DND-41 (cell line): ENCODE measurements around the gene METTL25B.

Experiments used
- ATAC-seq: fragments of 200-7000 bp; cut with Tn5 transposase; 3 replicates; pipeline ENCODE4 v1.9.1; 2021; ENCODE audit warnings: low read depth; ENCODE audit not compliant: insufficient read depth
- DNase-seq: peaks from one replicate; pipeline ENCODE4 v3.0.0-alpha.2; 2020
- H2AFZ ChIP-seq: 2 replicates; pipeline ENCODE4 v1.6.0; 2012; ENCODE audit warnings: low read depth, low read length
- H3K27ac ChIP-seq: 2 replicates; pipeline ENCODE4 v1.5.1; 2012; ENCODE audit warnings: low read length, inconsistent platforms
- H3K27me3 ChIP-seq: fragments of 200-600 bp; sonication (generic); 2 replicates; pipeline ENCODE4 v1.6.0; 2012; ENCODE audit warnings: low read length, mild to moderate bottlenecking, inconsistent platforms; ENCODE audit not compliant: insufficient read depth, poor library complexity
- H3K36me3 ChIP-seq: 2 replicates; pipeline ENCODE4 v1.5.1; 2012; ENCODE audit warnings: low read length, inconsistent platforms; ENCODE audit not compliant: insufficient read depth
- H3K4me1 ChIP-seq: 2 replicates; pipeline ENCODE4 v1.5.1; 2012; ENCODE audit warnings: mild to moderate bottlenecking, low read length; ENCODE audit not compliant: insufficient read depth
- H3K4me2 ChIP-seq: 2 replicates; pipeline ENCODE4 v1.6.0; 2012; ENCODE audit warnings: mild to moderate bottlenecking, moderate library complexity, low read length, inconsistent platforms; ENCODE audit not compliant: insufficient read depth
- H3K4me3 ChIP-seq, 2 experiments: fragments of 200-600 bp in 1 of 2; shearing (Covaris generic) in 1 of 2; 2 replicates each; pipeline ENCODE4 v1.5.1; 2012 to 2016; ENCODE audit warnings: inconsistent platforms in 2 of 2, low read length in 2 of 2, mild to moderate bottlenecking in 2 of 2, low read depth in 1 of 2, moderate library complexity in 1 of 2
- H3K79me2 ChIP-seq: 2 replicates; pipeline ENCODE4 v1.6.0; 2012; ENCODE audit warnings: low read length, inconsistent platforms; ENCODE audit not compliant: insufficient read depth
- H3K9ac ChIP-seq: 2 replicates; pipeline ENCODE4 v1.6.0; 2012; ENCODE audit warnings: low read depth, mild to moderate bottlenecking, inconsistent platforms, low read length, moderate library complexity
- H3K9me3 ChIP-seq: 2 replicates; pipeline ENCODE4 v1.5.1; 2012; ENCODE audit warnings: low read length, moderate library complexity, mild to moderate bottlenecking, inconsistent platforms; ENCODE audit not compliant: insufficient read depth, severe bottlenecking
- H4K20me1 ChIP-seq: 2 replicates; pipeline ENCODE4 v1.6.0; 2012; ENCODE audit warnings: low read length; ENCODE audit not compliant: insufficient read depth
- EZH2 ChIP-seq: IDR thresholded peaks from 3 replicates; pipeline ENCODE4 v1.6.1; 2012; ENCODE audit warnings: borderline replicate concordance, low read depth, mild to moderate bottlenecking, moderate library complexity, low read length, inconsistent platforms; ENCODE audit not compliant: severe bottlenecking
- TF ChIP-seq, protein P1 (sequence below): IDR thresholded peaks from 2 replicates; pipeline ENCODE4 v1.5.1; 2012; ENCODE audit warnings: borderline replicate concordance, low read length, moderate library complexity, mild to moderate bottlenecking; ENCODE audit not compliant: poor library complexity, severe bottlenecking; ENCODE audit errors: extremely low read depth

METTL25B gene

DNA sequence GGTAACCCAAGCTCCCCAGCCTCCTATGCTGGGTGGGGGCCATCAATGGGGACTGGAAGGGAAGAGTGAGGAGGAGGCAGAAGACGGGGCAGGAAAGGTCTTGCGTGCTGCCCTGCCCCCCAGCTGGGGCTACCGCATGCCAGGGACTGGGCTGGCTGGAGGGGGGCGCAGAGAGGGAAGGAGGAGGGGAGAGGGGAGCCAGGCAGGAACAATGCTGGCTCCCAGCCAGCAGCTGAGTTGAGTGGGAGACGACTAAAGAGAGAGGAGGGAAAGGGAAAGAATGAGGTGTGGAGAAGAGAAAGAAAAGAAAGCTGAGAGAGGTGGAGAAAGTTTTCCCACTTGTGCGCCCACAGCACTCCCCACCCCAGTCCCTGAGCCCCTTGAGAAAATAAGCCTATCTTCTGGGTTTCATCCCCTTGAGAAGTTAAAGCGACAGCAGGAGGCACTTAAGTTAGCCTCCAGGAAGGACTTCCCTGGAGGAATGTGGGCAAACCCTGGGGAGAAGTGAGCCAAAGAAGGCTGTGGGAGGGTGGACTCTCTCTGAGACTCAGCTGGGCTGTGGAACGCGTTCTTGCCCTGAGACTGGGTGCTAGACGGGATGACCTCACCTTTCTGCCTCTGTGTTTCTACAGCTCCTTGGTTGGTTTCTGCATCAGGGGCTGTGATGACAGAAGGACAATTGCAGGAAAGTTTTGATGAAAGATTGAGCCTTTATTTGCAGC lies 38.2 kb upstream of the METTL25B start:
- Histone ChIP-seq H4K20me1 (peaks cover 19% of the 10 kb centered on the region), H3K36me3 (no peaks in the 10 kb centered on the region), H3K9me3 (no peaks in the 10 kb centered on the region), H2AFZ (no peak overlapping the region), H3K4me1 (peaks cover 14% of the 10 kb centered on the region), H3K4me2 (no peak overlapping the region), H3K4me3 (no peak overlapping the region), H3K9ac (no peak overlapping the region), H3K79me2 (no peaks in the 10 kb centered on the region), H3K27me3 (peaks cover 47% of the 10 kb centered on the region), H3K27ac (no peak overlapping the region)
- DNase-seq = no peak
- TF ChIP-seq, protein P1, sequence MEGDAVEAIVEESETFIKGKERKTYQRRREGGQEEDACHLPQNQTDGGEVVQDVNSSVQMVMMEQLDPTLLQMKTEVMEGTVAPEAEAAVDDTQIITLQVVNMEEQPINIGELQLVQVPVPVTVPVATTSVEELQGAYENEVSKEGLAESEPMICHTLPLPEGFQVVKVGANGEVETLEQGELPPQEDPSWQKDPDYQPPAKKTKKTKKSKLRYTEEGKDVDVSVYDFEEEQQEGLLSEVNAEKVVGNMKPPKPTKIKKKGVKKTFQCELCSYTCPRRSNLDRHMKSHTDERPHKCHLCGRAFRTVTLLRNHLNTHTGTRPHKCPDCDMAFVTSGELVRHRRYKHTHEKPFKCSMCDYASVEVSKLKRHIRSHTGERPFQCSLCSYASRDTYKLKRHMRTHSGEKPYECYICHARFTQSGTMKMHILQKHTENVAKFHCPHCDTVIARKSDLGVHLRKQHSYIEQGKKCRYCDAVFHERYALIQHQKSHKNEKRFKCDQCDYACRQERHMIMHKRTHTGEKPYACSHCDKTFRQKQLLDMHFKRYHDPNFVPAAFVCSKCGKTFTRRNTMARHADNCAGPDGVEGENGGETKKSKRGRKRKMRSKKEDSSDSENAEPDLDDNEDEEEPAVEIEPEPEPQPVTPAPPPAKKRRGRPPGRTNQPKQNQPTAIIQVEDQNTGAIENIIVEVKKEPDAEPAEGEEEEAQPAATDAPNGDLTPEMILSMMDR = peak; percentile 2
- TF ChIP-seq EZH2 = no peak
- ATAC-seq = no peak

DNA sequence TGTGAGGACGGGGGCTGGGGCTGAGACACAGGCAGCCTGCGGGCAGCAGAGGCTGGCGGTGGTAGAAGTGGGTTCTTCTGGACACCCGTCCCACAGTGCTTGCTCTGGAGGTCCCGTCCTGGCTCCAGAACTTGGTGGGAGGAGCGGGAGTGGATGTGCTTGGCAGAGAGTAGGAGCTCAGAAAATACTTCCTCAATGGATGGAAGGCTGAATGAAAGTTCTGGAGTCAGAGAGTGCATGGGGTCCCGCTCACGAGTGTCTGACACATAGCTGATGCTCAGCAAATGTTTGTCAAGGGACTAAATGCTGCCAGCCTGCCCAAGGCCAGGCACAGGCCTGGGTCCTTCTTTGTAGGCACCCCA lies 37.6 kb upstream of the METTL25B start:
- no peaks in the 10 kb centered on the region for H3K79me2 ChIP-seq
- ATAC-seq (no peak), DNase-seq (no peak)
- peaks cover 47% of the 10 kb centered on the region for H3K27me3 ChIP-seq
- H3K4me3 ChIP-seq = no peak overlapping the region
- TF ChIP-seq, protein P1 = no peak
- no peak for TF ChIP-seq EZH2
- H3K27ac ChIP-seq = no peak overlapping the region
- H2AFZ ChIP-seq = no peak overlapping the region
- no peak overlapping the region for H3K9ac ChIP-seq
- H3K4me1 ChIP-seq = peaks cover 14% of the 10 kb centered on the region
- H3K9me3 ChIP-seq = no peaks in the 10 kb centered on the region
- H3K4me2 ChIP-seq = no peak overlapping the region
- peaks cover 19% of the 10 kb centered on the region for H4K20me1 ChIP-seq
- no peaks in the 10 kb centered on the region for H3K36me3 ChIP-seq

GRCh38 chr1:156691191-156691590 lies 37.1 kb upstream of the METTL25B start:
- no peaks in the 10 kb centered on the region for H3K79me2 ChIP-seq
- ATAC-seq = no peak
- H2AFZ ChIP-seq = no peak overlapping the region
- no peaks in the 10 kb centered on the region for H3K9me3 ChIP-seq
- DNase-seq = no peak
- no peak overlapping the region for H3K4me3 ChIP-seq
- H3K4me2 ChIP-seq = no peak overlapping the region
- H3K27ac ChIP-seq = no peak overlapping the region
- no peak for TF ChIP-seq EZH2
- TF ChIP-seq, protein P1 = no peak
- no peaks in the 10 kb centered on the region for H3K36me3 ChIP-seq
- H3K27me3 ChIP-seq = peaks cover 47% of the 10 kb centered on the region
- H3K4me1 ChIP-seq = peaks cover 14% of the 10 kb centered on the region
- H3K9ac ChIP-seq = no peak overlapping the region
- peaks cover 19% of the 10 kb centered on the region for H4K20me1 ChIP-seq
